GM19468 (cell line): ENCODE results near the gene MMP24OS.

Source experiments
- ATAC-seq: cut with Tn5 transposase; IDR thresholded peaks from one replicate; pipeline ENCODE4 v1.9.1; 2021; ENCODE audit warnings: mild to moderate bottlenecking, moderate library complexity, moderate number of reproducible peaks; ENCODE audit not compliant: unreplicated experiment; ENCODE audit errors: extremely low read depth

Gene MMP24OS

GRCh38 chr20:35307666-35308653, 30.0 kb upstream of the MMP24OS start:
- no peak for ATAC-seq

DNA sequence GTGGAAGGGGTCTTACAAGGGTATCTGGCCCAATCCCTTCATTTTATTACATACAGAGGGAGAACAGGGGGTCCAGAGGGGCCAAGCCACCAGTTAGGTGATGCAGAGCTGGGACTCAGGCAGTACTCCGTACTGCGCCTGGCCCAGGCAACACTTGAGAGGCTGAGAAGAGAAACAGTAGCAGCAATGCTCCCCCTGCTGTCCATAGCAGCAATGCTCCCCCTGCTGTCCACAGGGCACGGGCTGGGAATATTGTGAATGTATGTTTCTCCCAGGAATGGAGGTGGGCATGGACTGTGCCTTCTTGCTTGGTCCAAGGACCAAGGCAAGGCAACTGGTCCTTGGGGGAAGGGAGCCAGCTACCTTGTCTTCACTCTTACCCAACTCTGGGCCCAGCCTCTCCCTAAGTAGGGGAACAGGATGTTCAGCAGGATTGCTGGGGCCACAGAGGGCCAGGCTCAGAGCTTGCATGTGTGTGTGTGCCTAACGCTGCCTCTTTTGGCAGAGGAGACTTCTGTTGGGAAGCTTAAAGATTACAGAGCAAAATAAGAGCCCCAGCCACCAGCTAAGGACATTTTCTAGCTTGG, 29.1 kb upstream of the MMP24OS start:
- ATAC-seq: no peak

DNA sequence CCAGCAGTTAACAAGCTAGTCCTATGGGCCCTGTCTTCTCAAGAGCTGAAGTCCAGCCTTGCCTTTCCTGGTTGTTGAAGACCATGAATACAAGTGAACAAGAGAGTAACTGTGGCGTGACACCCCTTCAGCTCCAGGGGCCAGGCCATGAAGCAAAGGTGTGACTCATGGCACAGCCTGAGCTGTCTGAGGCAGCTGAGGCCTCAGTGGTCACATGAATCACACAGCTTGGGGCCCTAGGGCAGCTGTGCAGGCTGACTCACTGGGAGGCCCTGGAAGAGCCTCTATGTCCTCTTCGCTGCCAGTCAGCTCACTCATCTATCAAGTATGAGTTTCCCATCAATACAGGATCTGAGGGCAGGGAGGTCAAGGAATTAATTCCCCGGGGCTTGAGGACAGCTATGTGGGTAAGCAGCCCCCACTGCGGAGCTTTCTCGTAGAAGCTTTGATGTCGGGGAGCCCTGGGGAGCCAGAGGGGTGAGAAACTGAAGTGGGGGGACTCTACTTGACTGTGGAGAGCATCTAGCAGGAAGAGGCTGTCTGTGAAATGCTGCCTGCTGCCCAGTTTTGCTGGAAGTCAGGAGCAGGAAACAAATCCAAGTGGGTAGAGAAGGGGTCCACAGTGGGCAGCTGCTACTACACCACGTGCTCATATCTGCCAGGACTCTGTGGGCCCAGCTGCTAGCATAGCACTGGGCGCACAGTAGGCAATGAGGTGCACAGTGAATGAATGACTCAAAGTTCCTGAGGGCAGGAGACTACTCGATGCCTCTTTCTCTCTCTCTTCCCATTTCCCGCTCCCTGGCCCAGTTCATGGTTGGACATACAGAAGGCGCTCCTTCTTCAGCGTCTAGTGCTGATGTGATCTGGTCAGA, 28.0 kb upstream of the MMP24OS start:
- ATAC-seq: no peak

DNA sequence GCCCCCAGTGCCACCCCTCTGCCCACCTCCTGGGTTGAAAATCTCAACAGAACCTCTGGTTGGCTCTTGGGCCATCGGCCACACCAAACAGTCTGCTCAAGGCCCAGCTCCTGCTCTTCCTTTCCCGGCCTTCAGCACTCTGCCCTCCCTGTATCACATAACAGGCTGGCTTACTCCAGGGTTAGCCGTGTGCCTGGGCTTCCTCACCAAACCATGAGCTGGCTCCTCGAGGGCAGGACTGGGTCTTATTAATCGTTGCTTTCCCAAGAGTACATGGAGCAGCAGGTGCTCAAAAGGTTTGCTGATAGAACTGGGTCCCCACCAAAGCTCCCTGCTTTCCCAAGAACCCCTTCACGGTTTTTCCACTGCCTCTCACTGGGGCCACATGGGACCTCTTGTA, 27.0 kb upstream of the MMP24OS start:
- no peak for ATAC-seq

- ATAC-seq: no peak
Observed at GRCh38 chr20:35303735-35304491, 26.0 kb upstream of the MMP24OS start.

GRCh38 chr20:35303382-35303734, 25.4 kb upstream of the MMP24OS start:
- ATAC-seq: no peak

DNA sequence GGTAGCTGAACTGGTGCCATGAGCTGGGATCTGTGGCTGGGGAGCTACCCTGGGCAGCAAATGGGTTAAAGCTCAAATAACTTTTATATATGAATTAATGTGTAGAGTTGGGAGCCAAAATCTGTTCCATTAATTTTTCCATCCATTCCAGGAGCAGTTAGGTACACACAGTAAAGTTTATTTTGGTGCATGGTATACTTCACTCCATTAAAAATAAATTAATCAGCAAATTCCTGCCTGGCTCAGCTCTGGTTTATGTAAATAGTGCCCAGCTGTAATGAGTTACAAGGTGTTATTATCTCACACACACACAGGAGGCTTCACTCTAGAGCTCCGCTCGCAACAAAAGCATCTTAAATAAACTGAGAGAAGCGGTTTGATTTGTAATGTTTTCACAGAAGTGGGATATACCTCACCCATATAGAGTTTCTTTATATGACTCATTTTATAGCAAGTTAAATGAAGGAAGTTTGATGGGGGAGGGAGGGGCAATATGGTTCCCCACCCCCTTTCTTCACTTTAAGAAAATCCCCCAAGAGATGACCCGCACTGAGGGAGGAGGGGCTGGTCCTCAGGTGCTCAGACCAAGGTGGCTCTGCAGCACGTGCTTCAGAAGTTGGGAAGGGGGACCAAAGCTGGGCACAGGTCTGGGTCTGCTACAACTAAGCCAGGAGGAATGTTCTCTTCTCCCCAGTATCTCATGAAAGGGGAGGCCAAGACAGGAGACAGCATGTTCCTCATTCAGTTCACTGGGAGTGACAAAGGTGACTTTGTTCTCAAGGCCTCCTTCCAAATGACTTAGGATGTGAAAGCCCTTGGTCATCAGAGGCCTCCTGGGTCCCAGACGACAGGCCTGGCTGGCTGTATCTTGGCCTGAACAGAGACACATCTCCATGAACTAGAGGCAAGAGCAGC, 24.8 kb upstream of the MMP24OS start:
- no peak for ATAC-seq

DNA sequence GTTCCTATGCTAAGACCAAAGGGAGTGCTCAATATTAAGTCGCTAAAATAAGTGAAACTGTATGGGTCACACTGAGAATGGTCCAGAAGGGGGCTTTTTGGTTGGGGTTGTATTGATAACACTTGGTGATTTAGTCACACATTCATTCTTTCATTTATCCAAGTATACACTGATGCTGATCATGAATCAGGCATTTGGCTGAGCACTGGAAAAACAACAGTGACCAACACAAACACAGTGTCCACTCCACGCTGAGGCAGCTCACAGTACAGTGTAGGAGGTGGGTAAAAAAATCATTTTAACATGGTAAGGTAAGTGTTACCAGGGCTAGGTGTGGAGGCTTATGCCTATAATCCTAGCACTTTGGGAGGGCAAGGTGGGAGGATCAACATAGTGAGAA, 23.5 kb upstream of the MMP24OS start:
- no peak for ATAC-seq

GRCh38 chr20:35300469-35301262, 22.7 kb upstream of the MMP24OS start:
- no peak for ATAC-seq

- ATAC-seq: no peak
Observed at GRCh38 chr20:35299780-35300179, 21.9 kb upstream of the MMP24OS start.

- no peak for ATAC-seq
Observed at GRCh38 chr20:35298264-35298663, 20.3 kb upstream of the MMP24OS start.

GRCh38 chr20:35297740-35298139, 19.8 kb upstream of the MMP24OS start:
- no peak for ATAC-seq

DNA sequence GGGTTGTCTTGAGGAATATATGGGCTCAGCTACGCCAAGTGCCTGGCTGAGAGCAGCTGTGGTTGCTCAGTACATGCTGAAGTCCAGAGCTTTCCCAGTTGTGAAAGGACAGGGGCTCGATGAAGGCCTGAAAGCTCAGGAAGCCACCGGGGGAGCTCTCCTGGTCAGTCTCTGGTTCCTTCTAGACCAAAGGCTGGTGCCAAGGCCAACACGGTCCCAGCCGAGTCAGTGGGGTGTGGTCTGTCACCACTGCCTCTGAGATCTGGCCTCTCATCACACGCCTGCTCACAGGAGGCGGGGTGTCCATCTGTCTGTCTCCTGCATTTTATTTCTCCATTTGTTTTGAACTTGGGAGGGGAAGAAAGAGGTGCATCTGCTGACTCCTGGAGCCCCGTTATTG, 19.2 kb upstream of the MMP24OS start:
- no peak for ATAC-seq

GRCh38 chr20:35296101-35296554, 18.2 kb upstream of the MMP24OS start:
- ATAC-seq: no peak

GRCh38 chr20:35295674-35296073, 17.8 kb upstream of the MMP24OS start:
- no peak for ATAC-seq

- ATAC-seq: no peak
Observed at GRCh38 chr20:35295058-35295457, 17.1 kb upstream of the MMP24OS start.

GRCh38 chr20:35294293-35294685, 16.4 kb upstream of the MMP24OS start:
- no peak for ATAC-seq
